Gastrocnemius medialis (tissue), 4 donors: ENCODE data around the gene ZFHX3.

Source experiments
- CTCF ChIP-seq, 5 experiments: fragments of 450-650 bp in 3 of 5; fragments of 200-600 bp in 2 of 5; sonication (generic) in 2 of 5; IDR thresholded peaks in 4 of 5; conservative IDR thresholded peaks in 1 of 5; 1 replicate in 4 of 5; 2 replicates in 1 of 5; pipeline ENCODE4 v1.5.1; 2016 to 2019; ENCODE audit warnings: antibody characterized with exemption in 5 of 5, mild to moderate bottlenecking in 3 of 5, moderate library complexity in 3 of 5
- POLR2A ChIP-seq, 2 donors: fragments of 450-650 bp; IDR thresholded peaks; one replicate each; pipeline ENCODE4 v1.6.1; 2017; ENCODE audit warnings: antibody characterized with exemption in 2 of 2, mild to moderate bottlenecking in 2 of 2, moderate library complexity in 2 of 2

- no peak for TF ChIP-seq CTCF (IDR thresholded peaks at IDR 0.05 in 4 of 5, conservative IDR thresholded peaks at IDR 0.05 in 1 of 5)
- no peak for TF ChIP-seq POLR2A (IDR thresholded peaks at IDR 0.05)
These were observed 283.8 kb downstream of the ZFHX3 start for GRCh38 chr16:72764015-72764654.
